Stimulated activated CD4-positive, alpha-beta T cell treated with anti-CD3 and anti-CD28 coated beads, TNF-alpha, amount 100 ng/mL, for 4 hours (primary cell): ENCODE data around the gene ABCA9.
"Not testable (repeated sequence)": the region's sequence is repeated elsewhere in the genome, so short reads cannot be mapped to it uniquely, and the experiment has no call there.

Experiments
- DNase-seq, 3 experiments: peaks; one replicate each; pipeline ENCODE4 v3.0.0-alpha.2; 2020; ENCODE audit warnings: low read depth in 3 of 3

The ABCA9 gene

DNA sequence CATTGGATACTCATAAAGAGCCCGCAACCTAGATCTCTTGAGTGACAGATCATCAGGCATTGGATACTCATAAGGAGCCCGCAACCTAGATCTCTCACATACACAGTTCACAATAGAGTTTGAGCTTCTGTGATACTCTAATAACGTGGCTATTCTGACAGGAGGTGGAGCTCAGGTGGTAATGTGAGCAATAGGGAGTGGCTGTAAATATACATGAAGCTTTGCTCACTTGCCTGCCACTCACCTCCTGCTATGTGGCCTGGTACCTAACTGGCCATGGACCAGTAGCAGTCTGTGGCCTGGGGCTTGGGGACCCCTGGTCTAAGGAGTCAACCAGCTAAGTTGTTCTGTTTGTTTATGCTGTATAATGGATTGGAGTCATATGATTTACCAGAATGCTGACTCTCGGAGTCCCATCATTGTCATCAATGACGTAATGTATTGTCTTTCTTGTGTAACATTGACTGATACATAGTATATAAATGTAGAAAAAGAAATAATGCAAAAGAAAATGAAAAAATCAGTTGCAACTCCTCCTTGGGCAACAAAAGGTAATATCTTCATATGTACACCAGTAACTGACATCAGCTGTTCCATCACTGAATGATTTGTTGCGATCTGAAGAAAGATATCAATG, 17.5 kb downstream of the ABCA9 start:
- no peak for DNase-seq

DNA sequence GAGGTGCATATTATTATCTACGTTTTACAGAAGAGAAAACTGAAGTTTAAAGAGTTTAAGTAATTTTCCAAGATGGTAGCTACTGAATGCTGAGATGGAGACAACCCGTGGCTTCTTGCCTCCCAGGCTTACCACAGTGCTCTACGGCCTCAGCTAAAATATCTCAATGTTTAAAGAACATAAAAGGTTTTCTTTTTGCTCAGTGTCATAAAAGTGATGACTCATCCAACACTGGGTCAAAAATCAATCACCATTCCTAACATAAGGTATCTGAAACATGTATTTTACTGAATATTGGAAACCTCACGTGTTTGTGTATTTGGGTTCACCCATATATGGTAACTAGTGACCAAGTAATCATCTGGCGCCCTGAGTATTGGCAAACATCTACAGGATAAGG, 18.4 kb downstream of the ABCA9 start:
- DNase-seq = no peak

DNA sequence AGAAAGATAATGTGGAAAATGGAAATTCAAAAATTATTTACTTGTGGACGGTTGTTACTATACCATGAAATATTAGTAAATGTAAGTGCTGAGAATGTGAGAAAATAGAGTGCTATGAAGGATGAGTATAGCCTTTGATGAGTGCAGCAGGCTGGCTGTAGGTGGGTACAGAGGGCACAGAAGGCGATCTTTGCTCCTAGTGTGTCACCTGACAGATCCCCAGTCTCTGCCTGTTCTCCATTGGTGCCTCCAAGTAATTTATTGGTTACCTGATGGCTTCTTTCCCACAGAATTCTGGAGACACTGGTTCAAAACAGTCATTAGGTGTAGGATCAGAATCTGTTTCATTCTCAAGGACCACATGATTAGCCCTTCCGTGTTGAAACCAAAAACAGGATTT, 28.9 kb downstream of the ABCA9 start:
- no peak for DNase-seq

DNA sequence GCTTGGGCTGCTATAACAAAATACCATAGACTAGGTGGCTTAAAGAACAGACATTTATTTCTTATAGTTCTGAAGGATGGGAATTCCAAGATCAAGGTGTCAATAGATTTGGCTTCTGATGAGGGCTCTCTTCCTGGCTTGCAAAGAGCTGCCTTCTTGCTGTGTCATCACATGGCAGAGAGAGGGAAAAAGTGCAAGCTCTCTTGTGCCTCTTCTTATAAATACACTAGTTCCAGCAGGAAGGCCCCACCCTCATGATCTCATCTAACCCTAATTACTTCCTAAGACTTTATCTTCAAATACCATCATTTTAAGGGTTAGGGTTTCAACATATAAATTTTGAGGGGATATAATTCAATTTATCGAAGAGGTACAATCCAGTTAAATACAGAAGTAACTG, 30.6 kb downstream of the ABCA9 start:
- DNase-seq = no peak

DNA sequence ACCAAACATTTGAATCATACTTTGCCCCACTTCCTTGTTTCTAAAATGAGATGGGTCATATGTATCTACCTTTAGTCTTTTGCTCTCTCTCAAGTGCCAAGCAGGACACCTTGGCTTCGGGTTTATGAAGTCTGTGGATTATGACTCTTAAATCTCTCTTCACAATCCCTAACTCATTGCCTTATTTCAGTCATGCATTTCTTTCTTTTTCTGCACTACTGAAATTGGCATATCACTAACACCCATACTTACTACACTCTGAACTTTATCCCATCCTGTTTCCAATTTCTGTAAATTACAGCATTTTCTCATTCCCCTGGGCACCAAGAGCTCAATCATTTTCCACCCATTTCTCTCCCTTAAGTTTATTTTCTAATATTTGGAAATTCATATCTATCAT, 42.0 kb downstream of the ABCA9 start:
- no peak for DNase-seq

DNA sequence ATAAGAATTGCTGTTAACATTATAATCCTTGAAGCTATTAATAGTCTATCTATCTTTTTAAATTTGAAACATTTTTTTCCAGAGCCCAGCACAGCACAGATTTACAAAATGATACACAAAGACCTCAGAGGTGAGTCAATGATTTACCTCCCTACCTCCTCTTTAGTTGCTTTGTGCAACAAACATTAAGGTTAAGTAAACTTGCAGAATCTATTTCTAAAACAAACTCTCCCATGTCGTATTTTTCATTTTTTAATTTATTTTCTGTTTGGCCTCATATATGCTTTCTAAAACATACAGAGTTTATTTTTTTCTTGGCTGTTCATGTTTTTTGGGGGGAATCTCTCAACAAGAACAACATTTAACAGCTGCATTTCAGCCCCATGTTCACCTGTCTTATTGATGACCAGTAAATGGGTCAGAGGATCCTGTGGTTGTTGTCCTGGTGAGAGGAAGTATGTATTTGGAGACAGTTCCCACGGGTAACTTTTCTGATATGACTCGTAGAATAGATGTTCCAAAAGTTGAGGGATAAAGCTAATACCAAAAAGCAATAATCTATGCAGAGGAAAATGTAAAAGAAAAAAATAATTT, 42.6 kb downstream of the ABCA9 start:
- DNase-seq = no peak

DNA sequence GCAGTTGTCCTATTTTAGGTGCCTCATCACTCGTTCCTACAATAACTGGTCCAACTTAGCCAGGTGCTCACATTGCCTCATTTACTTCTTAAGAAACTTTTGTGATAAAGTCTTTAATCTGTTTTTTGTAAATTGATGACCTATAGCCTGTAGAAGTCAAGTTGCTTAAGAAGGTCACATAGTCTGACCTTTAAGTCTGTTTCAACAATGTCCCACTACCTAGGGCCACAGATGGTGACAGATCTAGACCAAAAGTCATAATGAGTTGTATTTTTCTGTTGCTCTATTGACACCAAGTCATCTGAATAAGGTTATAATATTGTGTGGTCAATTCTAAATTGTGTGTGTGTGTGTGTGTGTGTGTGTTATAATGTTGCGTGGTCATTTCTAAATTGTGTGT, 45.1 kb downstream of the ABCA9 start:
- no peak for DNase-seq

DNA sequence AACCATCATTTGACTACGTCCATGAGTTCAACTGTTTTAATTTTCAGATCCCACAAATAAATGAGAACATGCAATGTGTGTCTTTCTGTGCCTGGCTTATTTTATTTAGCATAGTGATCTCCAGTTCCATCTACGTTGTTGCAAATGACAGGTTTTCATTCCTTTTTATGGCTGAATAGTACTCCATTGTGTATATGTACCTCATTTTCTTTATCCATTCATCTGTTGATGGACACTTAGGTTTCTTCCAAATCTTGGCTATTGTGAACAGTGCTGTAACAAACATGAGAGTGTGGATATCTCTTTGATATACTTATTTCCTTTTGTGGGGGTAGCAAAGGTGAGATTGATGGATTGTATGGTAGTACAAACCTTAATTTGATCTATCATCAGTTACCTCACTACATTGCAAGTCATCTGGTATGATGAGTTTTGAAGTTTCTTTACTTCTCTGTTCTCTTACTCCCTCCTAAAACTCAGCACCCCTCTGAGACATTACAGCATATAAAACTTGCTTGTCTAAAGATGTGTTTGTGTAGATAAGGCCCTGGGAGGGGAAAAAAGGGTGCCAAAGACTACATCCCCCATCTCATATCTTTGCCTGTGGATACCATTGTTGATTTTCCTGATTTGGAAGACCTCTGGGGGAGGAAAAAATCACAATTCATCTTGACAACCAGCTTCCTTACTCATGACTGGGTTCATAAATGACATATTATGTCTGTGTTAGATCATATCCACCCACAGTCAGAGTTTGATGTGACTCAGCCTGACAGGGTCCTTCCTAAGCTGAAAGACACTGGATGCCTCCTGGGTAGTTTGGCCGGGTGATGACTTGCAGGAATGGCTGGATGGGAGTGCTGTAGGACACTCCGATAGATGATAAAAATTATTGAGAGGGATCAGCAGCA, 47.6 kb downstream of the ABCA9 start:
- no peak for DNase-seq

DNA sequence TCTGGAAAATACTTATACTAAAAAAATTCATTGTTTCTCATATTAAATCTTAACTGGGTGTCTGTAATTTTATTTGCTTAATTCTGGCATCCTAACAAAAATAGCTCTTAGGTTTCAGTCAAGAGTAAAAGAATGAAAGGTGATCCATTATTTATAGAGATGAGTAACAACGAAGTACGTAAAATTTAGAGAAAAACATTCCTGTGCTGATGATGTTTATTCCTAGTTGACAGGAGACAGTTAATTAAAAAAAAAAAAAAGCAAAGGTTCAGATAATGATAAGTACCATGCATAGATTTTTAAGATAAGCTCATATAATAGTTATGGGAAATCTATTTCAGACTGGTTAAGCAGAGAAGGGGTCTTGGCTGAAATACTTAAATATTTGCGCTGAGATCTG, 50.8 kb downstream of the ABCA9 start:
- DNase-seq = no peak

DNA sequence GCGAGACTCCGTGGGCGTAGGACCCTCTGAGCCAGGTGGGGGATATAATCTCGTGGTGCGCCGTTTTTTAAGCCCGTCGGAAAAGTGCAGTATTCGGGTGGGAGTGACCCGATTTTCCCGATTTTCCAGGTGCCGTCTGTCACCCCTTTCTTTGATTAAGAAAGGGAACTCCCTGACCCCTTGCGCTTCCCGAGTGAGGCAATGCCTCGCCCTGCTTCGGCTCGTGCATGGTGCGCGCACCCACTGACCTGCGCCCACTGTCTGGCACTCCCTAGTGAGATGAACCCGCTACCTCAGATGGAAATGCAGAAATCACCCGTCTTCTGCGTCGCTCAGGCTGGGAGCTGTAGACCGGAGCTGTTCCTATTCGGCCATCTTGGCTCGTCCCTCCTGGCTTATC, 56.0 kb downstream of the ABCA9 start:
- DNase-seq = not testable (repeated sequence)

DNA sequence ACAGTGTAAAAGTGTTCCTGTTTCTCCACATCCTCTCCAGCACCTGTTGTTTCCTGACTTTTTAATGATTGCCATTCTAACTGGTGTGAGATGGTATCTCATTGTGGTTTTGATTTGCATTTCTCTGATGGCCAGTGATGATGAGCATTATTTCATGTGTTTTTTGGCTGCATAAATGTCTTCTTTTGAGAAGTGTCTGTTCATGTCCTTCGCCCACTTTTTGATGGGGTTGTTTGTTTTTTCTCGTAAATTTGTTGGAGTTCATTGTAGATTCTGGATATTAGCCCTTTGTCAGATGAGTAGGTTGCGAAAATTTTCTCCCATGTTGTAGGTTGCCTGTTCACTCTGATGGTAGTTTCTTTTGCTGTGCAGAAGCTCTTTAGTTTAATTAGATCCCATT, 61.0 kb downstream of the ABCA9 start:
- DNase-seq = not testable (repeated sequence)

DNA sequence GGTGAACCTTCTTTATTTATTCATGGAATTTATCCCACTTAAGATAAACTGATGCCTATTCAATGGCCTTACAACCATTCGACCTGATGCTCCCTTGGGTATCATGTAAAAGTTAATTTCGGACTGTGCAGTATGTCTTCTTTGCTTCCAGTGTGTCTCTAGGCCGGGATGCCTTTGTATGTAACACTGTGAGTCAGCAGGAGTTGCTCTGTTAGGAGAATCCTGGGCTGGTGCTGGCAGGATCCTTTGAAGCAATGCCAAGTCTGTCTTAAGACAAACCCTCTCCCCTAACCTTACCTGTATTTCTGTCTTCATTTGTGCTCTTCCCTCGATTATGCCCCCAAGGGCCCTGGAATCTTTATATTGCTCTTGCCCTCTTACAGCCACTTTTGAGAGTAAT, 67.6 kb downstream of the ABCA9 start:
- DNase-seq = no peak

DNA sequence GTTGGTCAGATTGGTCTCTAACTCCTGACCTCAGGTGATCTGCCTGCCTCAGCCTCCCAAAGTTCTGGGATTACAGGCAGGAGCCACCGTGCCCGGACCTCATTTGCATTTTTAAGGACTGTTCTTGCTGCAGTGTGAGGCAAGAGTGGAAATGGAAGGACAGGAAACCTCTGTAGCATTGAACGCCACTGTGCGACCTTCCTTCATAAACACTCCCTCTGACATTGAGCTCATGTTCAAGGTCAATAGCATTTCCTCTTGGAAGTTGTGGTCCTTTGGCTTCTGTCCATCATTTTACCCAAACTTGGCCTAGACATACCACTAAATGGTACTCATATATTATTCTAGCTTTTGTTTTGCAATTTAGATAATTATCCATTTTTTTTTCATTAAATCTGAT, 72.8 kb downstream of the ABCA9 start:
- no peak for DNase-seq

DNA sequence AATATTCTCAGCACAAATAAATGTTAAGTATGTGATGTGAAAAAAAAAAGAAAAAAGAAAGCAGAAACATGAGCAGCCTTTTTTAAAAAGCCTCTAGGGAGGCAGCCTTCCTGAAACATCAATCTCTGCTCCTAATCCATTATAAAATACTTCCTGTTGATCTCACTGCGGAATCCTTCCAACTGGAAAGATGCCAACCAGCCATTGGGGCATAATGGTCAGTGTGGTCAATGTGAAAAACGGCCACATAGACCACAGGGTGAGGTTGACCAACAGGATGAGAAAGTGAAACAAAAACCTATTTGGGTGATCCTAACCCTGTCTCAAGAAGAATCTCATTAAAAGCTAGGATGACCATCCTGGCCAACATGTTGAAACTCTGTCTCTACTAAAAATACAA, 79.4 kb downstream of the ABCA9 start:
- DNase-seq = no peak

DNA sequence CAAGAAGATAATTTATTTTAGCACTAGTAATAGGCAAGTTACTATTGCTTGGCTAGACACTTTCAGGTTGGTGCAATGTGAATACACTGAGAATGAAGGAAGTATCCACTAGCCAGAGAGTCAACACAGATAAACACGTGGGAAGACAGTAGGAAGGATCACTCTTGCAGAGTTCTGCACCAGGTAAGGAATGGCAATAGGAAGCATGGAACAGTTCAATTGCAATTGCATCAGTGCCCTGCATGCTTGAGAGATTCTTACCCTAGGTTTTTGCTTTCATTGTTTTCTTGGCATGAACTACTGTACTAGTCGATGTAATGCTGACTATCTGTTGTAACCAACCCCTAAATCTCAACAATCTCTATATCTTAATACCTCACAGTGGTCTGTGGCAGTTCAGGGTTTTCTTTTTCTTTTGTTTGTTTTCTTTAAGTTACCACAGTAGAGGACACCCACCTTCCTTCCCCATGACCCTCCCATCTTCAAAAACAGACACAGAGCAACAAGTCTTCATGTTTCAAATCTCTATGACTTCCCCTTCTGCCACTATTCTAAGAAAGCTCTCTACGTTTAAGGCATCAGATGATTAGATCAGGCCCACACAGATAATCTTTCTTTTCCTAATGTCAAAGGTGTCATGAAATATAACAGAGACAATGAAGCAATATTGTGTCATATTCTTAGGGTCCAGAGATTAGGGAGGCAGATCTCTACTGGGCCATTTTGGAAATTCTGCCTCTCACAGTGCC, 87.5 kb downstream of the ABCA9 start:
- no peak for DNase-seq

DNA sequence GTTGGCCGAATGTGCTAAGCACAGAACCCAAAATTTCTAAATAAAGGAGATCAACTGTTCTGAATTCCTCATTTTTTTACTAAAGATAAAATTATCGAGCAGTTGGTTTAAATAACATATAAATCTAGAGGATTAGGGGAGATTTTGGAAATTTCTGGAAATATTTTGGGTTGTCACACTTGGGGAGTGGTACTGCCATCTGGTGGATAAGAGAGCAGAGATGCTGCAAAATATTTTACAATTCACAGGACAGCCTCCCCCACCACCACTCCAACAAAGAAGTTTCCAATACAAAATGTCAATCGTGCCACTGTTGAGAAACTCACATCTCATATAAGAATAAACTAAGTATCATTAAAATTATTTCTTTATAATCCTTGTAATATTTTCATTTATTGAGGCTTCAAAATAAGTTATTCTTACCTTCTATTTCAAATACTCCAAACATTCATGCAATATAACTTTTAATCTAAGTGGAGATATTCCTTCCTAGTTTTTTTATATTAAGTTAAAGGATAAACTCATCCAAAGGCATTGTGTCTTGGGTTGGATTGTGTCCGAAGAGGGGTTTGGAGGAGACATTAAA, 88.5 kb downstream of the ABCA9 start:
- no peak for DNase-seq

DNA sequence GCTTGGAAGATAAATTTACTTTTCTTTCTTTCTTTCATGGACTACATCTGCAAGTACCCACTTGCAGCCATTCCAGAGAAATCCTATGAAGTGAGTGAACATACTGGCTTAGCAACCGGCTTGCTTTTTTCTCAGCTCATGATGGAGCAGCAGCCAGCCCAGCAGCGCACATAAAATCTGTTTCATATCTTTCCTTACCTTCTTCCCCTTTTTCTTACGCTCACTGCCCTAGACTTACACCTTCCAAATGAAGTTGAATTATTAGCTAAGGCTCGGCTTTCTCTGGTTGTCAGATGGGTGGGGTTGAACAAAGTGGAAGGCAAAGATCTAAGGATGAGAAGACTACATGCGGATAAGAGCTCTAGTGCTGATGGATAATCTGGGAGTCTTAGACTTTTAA, 91.6 kb downstream of the ABCA9 start:
- DNase-seq = no peak

DNA sequence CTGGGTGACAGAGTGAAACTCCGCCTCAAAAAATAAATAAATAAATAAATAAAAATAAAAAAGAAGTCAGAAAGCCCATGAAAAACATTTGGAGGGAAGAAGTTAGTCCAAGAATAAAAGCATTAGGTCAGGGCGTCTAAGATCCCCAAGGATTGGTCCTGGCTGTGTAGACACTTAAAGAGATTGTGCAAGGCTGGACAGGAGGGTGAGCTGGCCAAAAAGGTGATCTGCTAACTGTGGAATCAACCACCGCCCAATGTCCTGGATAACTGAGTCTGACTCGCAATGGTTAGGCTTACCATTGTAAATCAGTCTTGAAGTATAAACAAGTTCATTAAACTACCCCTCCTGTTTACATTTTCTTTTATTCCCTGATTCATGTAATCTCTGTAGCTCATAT, 96.8 kb downstream of the ABCA9 start:
- DNase-seq = no peak

DNA sequence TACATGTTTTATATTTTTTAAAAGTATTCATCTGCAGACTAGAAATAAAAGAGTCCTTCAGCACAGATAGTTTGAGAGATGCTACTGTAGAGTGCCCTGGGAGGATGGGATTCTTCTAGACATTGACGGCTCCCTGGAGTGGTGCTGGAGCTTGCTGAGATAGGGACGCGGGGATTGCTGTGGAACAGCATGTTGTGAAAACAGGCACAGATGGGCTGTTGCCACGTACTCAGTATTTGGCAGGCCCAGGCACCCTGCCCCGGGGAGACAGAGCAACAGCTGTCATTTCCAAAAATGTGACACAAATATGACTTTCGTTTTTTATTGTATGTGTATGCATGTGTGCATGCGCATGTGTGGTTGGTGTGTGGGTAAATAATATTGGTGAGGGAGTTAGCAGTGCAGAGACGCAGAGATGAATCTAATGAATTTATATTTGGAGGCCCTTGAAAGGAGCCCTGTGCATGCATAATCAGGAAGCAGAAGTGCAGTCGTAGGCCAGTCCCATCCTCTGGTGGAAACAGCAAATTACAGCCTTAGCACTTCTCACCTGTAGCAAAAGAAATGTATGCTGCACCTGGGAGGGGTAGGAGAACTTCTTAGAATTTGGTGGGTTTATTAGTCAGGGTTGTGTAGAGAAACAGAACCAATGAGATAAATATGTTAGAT, 99.4 kb downstream of the ABCA9 start:
- no peak for DNase-seq

DNA sequence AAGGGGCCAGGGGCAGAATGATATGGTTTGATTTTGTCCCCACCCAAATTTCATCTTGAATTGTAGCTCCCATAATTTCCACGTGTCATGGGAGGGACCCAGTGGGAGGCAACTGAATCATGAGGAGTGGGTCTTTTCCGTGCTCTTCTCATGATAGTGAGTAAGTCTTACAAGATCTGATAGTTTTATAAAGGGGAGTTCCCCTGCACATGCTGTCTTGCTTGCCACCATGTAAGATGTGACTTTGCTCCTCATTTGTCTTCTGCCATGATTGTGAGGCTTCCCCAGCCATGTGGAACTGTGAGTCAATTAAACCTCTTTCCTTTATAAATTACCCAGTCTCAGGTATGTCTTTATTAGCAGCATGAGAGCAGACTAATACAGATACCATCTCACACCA, 101.6 kb downstream of the ABCA9 start:
- DNase-seq = not testable (repeated sequence)

DNA sequence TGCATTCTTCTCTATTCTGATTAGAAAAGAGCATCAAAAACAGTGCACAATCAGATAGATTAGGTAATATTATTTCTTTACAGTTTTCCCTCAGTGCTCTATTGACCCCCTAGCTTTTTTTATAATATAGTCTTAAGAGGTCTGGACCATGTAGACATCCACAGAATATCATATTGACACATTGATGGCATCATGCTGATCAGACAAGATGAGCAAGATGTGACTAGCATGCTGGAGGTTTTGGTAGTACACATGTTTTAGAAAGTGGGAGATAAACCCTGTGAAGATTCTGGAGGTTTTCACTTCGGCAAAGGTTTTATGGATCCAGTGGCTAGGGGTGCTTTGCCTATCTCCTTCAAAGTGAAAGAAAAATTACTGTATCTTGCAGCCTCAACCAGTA, 102.8 kb downstream of the ABCA9 start:
- no peak for DNase-seq
